Epidermal melanocyte (primary cell): ENCODE data around the gene CACNA2D4.

Experiments
- DNase-seq: peaks from one replicate; pipeline ENCODE4 v3.0.0; 2011; ENCODE audit warnings: low spot score; ENCODE audit not compliant: insufficient read length

Gene CACNA2D4

DNA sequence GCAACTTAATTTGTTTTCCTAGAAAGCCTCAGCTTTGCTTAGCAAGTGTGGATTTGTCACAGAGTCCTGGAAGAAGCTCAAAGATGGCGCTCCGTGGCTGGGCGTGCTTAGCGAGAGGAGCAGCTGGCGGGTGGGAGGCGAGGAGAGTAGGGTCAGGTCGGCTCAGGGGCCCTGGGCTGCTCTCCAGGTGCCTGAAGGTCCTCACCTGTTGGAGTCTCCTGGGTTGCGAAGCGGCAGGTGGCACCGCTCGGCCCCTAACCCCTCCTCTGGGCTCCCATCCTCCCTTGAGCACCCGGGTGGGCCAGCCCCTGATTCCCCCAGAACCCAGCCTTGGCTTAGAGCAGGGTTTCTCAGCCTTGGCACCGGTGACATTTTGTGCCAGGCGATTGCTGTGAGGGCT lies 73.0 kb downstream of the CACNA2D4 start:
- DNase-seq, result no peak

DNA sequence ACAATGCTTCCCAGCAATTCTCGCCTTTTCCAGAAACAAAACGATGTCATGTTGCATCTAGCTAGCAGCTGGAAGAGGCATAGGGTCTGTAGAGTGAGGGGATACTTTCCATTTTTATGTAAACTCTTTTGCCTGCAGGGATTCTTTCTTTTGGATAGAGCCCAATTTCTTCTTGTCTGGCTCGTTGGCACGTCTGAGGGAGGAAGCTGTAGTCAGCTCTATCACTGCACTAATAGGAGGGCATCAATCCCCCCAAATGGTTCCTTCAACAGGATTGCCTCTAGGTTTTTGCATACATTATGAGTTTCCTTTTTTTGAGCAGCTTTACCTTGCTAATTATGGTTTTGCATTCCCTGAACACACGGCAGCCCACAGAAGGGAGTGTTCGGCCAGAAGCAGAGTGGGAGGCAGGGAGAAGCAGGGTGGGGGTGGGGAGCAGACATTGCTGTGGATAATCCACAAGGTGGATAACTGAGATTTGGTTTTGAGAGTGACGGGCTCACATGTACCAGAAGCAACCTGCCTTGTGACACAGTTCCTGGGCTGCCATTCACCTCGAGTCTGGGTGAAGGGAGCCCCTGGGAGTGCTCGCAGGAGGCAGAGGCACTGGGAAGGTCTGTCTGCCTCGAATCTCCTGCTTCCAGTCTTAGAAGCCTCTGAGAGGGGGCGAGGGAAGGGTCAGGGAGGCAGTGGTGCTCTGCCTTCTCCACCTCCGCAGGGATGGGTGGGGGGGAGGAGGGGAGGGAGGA lies 73.6 kb downstream of the CACNA2D4 start:
- no peak for DNase-seq

DNA sequence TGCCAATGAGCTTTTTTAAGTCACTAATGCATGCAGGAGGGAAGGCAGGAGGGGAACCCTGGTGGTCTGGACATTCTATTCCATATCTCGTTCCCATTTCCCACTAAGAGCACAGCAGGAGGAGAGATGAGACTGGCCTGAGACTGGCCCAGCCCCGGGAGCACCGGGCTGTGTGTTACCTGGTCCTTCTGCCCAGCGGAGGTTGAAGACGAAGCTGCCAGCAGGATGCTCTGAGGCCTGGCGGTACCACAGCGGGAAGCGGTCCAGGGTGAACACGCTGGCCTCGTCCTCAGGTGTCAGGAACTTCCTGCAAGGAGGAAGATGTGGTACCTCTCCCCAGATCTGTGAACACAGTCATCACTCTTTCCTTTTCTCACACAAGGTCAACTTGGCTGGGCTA lies 74.2 kb downstream of the CACNA2D4 start:
- no peak for DNase-seq

DNA sequence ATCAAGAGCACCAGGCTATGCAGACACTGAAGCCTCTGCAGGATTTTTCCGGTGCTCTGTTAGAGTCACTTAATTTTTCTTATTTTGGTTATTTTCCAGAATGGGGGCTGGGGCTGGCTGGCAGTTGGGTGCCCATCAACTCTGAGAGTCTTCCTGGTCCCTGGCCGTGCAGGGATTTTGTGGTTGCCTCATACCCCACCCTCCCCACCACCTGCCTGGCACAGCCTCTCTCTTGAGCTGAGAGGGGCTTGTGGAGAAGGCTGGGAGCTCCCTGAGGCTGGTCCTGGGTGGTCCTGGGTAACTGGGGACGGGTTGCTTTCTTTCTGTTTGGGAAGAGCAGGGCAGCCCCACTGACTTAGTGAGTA lies 74.8 kb downstream of the CACNA2D4 start:
- no peak for DNase-seq

DNA sequence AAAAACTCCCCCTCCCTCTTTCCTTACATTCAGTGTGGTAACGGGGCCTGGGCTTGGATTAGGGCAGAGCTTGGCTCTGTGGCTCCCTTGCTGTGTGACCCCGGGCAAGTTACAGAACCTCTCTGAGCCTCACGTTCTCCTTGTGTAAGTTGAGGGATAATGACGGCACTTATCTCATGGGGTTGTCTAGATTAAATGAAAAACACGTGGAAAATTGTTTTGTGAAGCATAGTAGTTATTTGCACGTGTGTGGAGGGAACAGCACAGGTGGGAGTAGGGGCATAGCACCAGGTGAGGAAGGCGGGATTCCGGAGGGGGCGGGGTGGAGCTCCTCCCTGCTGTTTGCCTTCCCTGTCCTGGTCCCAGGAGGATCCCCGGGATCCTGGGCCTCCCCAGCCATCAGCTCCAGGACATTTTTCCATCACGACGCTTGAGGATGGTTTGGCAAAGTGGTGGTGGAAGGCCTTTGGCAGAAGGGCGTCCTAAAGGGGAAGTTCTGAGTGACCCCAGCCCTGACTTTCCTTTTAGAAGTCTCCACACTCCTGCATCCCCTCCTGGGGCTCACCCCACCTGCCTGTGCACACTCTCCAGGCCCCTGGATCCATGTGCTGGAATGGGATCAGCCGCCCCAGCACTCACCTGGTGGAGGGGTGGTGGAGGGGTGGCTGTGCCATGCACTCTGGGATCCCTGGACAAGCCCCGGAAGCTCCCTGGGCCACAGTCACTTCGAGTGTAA lies 75.4 kb downstream of the CACNA2D4 start:
- no peak for DNase-seq

DNA sequence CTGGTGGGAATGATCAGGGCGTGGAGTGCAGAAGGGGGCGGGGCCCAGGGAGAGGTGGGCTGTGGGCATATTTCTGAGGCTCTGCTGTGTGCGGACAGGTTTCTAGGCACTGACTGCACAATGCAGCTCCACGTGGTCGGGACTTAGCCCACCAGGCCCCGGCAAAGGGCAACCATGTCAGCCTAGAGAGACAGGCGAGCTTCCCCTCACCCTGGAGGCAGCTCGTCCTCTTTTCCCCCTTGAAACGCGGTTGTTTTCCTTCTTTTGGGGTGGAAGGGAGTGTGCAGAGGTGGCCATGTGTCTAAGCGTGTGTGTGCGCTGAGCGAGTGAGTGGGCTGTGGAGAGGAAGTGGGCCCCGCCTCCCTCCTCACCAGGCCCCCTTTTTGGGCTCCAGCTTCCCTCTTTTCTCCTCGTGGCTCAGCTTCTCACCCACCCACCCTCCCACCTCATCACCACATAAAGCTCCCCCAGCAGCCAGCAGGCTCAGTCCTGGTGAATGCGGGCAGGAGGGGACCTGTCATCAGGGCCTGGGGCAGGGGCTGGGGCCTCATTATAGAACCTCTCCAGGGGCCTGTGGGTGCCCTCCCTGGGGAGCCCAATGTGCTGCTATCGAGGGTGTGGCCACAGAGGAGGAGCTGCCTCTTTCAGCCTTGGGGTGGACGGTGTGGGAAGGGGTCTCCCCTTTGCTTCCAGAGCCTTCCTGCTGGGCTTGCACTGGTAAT lies 76.1 kb downstream of the CACNA2D4 start:
- no peak for DNase-seq

DNA sequence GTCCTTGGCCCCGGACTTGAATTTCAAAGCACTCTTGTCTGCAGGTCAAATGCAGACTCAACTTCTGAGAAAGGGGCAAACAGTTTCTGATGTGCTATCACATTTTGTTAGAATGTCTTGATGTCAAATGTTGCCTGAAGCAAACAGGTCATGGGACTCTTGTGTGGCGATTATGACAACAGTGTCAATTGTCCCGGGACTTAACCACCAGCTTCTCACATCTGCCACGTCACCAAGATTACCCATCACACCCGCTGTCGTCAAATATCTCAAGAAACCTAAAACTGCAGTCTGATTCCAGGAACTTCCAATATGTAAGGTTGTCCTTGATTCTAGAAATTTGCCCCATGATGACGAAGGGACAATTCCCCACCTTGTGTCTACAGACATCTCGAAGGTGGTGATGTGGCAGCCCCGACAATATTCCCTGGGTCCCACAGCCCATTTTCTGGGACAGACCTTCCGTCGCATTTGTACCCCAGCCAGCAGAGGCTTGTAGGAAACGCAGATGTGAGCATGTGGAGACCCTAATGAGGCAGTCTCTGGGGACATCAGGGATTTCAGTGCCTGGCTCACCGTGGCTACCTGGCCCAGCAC lies 76.8 kb downstream of the CACNA2D4 start:
- DNase-seq, result no peak

DNA sequence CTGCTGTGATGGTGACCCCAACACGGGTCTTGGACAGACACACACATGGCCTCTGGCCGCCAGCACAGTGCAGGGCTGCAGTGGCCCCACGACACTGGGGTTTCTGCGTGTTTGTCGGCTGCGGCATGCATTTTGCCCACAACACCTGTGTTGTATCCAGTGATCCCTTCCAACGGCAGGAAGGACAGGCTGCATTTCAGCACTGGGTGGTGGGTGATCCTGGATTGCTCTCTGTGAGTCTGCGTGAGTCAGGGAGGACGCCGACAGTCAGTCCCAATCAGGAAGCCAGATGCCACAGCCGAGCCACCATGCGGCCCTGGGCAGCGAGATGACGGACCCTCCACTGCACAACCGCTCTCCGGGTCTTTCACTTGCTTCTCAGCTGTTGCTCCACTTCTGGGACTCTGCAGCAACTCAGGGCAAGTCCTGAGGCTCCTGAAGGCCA lies 77.4 kb downstream of the CACNA2D4 start:
- DNase-seq, result no peak

DNA sequence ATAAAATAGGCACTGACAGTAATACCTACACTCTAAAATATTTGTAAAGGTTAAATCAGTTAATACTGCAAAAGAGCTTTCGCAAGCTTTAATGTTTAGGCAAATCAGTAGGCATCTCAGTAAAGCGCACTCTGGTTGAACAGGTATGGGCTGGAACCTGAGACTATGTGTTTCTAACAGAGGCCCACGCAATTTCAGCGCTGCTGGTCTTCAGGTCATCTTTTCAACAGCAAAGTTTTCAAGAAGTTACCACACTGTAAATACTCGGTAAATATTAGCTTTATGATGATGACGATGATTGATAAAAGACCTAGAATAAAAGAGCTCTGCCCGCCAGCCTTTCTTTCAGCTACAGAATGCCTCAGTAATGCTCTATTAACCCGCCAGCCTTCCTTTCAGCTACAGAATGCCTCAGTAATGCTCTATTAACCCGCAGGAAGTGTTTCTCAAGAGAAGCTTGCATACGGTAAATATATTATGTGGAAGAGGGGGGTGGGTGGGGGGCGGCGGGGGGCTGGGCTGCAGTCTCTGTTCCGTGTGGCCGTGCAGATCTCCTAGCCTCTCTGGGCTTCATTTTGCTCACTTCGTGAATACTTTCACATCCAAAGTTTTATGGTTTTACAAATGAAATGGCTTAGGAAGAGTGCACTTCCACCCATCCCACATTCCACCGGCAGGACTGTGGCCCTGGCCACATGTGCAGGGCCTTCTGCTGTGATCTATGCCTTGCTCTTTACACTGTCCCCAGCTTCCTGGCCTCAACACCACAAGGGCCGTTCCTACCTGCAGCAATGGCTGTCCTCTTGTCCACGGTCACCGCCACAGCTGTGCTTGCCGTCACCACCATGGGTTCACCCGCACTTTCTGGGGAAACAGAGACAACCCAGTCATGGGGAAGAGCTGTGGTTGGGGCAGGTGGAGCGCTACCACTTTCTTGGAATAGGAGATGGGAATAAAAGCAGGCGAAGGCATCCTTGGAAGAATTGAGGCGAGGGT lies 78.2 kb downstream of the CACNA2D4 start:
- no peak for DNase-seq

DNA sequence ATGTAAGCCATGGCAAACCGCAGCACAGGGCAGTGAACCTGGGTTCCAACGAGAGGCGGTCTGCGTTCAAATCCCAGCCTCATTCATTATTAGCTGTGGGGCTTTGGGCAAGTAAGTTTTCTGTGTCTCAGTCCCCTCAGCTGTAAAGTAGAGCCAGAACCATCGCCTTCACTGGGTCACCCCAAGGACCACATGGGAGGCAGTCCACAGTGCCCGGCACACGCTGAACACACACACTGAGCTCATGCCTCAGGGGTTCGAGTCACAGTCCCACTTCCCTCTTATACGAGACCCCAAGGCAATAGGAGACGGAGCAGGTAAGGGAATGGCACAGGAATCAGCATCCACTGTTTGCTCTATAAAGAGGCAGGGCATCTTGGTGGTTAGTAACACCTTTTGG lies 79.0 kb downstream of the CACNA2D4 start:
- DNase-seq, result no peak

DNA sequence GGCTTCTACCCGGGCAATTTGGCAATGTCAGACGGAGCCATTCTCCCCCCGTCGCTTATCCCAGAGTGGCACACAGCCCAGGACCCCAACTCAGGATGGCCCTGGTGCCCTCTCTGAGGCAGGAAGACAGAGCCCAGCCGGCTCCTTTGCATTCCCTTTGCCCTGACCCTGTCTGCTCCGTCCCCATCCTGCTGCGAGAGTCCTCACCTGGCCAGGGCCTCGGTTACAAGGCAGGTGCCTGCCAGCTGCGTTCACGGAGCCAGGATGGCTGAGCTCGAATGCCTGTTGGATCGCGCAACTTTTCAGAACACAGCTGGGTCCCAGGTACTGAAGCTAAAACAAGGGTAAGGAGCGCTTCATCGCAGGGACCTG lies 79.5 kb downstream of the CACNA2D4 start:
- no peak for DNase-seq

DNA sequence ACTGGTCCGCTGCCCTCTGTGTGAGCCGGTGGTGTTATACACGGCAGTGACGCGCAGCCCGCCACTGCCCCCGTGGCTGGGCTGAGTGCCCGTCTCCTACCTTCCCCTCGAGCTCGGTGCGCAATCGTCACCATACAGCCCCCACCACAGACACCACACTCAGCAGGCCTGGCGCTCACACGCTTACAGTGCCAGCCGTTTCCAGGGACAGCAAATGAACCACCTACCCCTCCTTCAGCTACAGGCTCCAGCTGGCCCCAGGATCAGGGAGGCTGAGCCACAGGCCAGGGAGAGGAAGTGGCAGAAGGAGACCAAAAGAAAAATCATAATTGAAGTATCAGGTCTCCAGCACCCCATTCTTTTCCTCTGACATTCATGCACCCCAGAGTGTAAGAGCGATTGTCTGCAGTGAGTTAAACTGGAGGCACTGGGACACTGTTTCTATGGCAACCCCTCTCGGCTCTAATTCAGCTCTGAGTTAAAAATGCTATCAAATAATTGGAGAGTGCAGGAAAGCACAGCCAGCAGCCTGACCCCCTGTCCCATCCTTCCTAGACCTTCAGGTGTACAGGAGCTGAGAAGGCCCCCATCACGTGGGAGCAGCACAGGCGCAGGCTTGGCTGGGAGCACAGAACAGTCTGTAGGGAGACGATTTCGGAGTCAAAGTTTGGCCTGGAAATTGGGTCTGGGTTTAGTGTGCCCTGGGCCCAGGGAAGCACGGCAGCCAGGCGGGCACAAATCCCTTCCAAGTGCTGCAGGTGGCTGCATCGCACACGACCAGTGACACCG lies 80.1 kb downstream of the CACNA2D4 start:
- no peak for DNase-seq

DNA sequence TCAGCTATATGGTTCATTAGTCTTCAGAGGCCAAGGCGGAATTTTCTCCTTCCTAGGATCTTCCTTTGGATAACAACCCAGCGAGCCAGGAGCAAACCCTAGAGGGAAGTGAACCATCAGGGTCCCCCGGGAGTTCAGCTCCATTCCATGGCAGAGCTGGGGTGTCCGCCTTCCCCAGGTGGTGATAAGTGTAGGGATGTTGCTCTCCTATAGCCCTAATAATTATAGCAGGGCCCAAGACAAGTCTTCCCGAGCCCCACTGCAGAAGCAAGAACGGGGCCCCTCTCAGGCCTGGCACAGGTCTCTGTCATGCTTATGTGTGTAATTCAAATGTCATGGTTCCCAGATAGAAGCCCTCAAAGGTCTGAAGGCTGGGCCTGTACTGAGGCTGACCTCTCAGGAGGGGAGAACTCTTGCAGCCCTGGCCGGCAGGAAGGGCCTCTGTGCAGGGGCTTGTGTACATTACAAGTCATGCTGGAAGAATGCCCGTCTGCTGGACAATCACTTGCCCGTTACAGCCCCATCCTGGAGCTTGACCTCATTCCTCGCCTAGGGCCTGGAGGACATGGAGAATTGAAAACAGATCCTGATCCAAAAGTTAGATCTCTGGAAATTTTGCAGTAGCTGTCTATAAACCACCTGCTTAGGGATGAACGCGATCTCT lies 80.8 kb downstream of the CACNA2D4 start:
- no peak for DNase-seq

DNA sequence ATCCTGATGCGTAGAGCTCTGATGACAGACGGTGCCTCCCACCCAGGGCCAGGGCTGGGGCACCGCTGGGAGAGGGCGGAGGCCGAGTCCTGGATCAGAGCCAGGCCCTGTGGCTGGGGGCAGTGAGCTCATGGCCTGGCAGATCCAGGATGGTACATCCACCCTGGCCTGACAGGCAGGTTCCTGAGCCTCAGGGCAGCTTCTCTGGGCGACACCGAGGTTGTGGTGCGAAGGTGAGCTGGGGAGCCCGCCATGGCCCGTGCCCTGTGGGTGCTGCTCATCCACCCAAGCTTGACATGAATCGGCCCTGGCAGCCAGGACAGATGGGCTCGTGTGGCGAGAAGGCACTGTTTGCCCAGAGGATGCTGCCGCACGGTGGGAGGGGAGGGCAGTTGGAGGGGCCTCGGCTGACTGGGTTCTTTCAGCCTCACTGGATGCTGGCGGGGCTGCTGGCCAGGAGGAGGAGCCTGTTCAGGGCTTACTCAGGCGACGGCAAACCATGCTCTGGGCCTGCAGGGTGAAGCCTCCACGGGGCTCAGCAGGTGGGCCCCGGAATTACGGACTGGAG lies 81.5 kb downstream of the CACNA2D4 start:
- DNase-seq, result no peak

DNA sequence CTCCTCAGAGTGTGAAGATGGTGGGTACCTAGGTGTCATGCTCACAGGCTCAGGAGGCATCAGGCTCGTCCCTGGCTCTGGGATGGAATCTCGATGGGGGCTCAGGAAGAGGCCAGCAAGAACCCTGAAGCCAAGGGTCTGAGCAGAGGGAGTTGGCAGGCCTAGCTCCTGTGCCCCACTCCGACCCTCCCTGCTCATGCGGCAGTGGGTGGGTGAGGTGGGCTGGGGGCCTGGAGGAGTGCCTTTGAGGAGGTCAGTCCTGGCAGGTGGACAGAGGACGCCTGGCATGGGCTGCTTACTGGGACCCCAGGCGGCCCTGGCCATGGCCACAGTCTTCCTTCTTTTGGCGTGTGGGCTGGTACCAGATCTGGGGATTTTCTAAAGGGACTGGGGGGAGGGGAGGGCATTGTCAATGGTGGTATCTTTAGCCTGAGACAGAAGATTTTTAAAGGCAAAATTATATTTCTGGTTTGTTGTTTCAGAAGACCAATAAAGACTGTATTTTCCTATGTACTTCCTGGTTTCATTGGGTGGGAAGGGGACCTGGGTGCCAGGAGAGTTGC lies 82.1 kb downstream of the CACNA2D4 start:
- DNase-seq, result no peak

DNA sequence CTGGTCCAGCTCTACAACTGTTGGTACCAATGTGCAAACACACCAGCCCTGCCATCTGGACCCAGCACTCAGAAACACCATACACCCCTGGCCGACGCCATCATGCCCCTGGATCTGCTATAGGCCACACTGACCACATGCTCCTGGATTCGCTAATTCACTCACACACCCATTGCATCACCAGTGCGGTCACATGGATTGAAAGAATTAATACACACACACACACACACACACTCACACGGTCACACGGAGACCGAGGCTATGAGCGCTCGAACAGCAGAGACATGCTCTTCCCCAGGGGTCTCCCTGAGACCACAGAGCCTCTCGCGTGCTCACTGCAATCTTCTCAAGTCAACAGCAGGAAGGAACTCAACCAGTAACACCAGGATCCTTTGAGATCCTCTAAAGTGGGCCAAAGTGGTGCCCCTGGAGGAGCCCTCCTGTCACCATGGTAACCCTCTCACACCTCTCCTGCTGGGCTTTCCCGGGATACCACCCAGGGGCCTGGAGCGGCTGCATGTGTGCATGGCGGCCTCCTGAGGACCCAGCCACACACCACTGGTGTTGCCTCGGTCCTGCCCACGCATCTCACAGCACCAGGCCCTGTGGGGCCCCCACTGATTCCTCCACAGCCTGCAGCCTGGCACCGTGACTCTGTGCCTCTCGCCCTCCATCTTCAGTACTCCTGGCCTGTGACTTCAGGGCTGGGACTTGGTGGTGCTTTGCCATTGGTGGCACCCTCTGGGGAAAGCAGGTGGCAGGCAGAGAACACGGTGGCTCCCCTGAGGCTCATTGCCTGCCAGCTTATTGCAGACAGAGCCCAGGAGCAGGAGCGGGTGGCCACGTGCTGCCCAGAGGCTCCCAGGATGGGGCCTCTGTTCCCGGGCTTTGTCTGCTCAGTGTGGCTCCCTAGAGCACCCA lies 83.0 kb downstream of the CACNA2D4 start:
- no peak for DNase-seq

DNA sequence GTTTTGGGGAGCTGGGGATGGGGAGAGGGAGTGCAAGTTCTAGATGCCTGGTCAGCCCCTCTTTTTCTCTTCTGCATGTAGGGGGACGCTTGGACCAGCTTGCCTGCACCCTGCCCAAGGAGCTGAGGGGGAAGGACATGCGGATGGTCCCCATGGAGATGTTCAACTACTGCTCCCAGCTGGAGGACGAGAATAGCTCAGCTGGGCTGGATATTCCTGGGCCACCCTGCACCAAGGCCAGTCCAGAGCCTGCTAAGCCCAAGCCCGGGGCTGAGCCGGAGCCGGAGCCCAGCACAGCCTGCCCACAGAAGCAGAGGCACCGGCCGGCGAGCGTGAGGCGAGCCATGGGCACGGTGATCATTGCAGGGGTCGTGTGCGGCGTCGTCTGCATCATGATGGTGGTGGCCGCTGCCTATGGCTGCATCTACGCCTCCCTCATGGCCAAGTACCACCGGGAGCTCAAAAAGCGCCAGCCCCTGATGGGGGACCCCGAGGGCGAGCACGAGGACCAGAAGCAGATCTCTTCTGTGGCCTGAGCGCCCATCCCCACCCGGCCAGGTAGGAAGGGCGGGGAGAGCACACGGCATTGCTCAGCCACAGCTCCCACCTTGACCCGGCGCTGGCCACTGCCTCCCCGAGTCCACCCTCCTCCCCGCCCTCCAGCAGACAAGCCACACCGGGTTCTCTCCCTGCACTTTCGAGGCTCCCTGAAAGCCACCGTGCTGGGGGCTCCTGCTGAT lies 84.1 kb downstream of the CACNA2D4 start:
- no peak for DNase-seq
